ENCODE results near the gene CRISP2.
"Not testable (repeated sequence)": the region's sequence is repeated elsewhere in the genome, so short reads cannot be mapped to it uniquely, and the experiment has no call there.

Gene CRISP2

GRCh38 chr6:49713346-49713745 is at the start of gene CRISP2:
TSS of gene CRISP2 (minus strand) at chr6:49713543. CDS start at chr6:49709196, 4,347 bp downstream.
- DNase-seq (ENCODE audit: low read depth): no peak

- DNase-seq (ENCODE audit: low read depth): no peak
Observed at GRCh38 chr6:49744259-49744658, 30.9 kb upstream of the CRISP2 start, which contains the start of gene CRISP3. TSS of gene CRISP3 (minus strand) at chr6:49744388. CDS start at chr6:49744367, 21 bp downstream.

- DNase-seq (ENCODE audit: low read depth): no peak
Observed at GRCh38 chr6:49743429-49743828, 30.1 kb upstream of the CRISP2 start.

GRCh38 chr6:49739423-49739822 is 26.1 kb upstream of the CRISP2 start:
- DNase-seq (ENCODE audit: low read depth): no peak

- DNase-seq (ENCODE audit: low read depth): no peak
Observed at GRCh38 chr6:49736017-49736508, 22.7 kb upstream of the CRISP2 start.

GRCh38 chr6:49733680-49734079 is 20.3 kb upstream of the CRISP2 start:
- no peak for DNase-seq (ENCODE audit: low read depth)

- no peak for DNase-seq (ENCODE audit: low read depth)
Observed at GRCh38 chr6:49732781-49733180, 19.4 kb upstream of the CRISP2 start.

GRCh38 chr6:49730251-49730650 is 16.9 kb upstream of the CRISP2 start:
- no peak for DNase-seq (ENCODE audit: low read depth)

- not testable (repeated sequence) for DNase-seq (ENCODE audit: low read depth)
Observed at GRCh38 chr6:49723917-49724316, 10.6 kb upstream of the CRISP2 start.

GRCh38 chr6:49721297-49721696 is 8.0 kb upstream of the CRISP2 start:
- no peak for DNase-seq (ENCODE audit: low read depth)

- no peak for DNase-seq (ENCODE audit: low read depth)
Observed at GRCh38 chr6:49720372-49720771, 7.0 kb upstream of the CRISP2 start.

GRCh38 chr6:49698478-49698877 is 14.9 kb downstream of the CRISP2 start:
- DNase-seq (ENCODE audit: low read depth): no peak

GRCh38 chr6:49693512-49693911 is 19.8 kb downstream of the CRISP2 start:
- DNase-seq (ENCODE audit: low read depth): no peak

GRCh38 chr6:49692534-49692933 is 20.8 kb downstream of the CRISP2 start:
- no peak for DNase-seq (ENCODE audit: low read depth)

- no peak for DNase-seq (ENCODE audit: low read depth)
Observed at GRCh38 chr6:49676671-49677281, 36.6 kb downstream of the CRISP2 start.

GRCh38 chr6:49675816-49676215 is 37.5 kb downstream of the CRISP2 start:
- no peak for DNase-seq (ENCODE audit: low read depth)

GRCh38 chr6:49668083-49668511 is 45.2 kb downstream of the CRISP2 start:
- DNase-seq (ENCODE audit: low read depth): no peak

GRCh38 chr6:49666930-49667757 is 46.2 kb downstream of the CRISP2 start:
- no peak for DNase-seq (ENCODE audit: low read depth)

- no peak for DNase-seq (ENCODE audit: low read depth)
Observed at GRCh38 chr6:49666480-49666879, 46.9 kb downstream of the CRISP2 start.

GRCh38 chr6:49664817-49665216 is 48.5 kb downstream of the CRISP2 start:
- DNase-seq (ENCODE audit: low read depth): no peak

- DNase-seq (ENCODE audit: low read depth): not testable (repeated sequence)
Observed at GRCh38 chr6:49664054-49664453, 49.3 kb downstream of the CRISP2 start.

GRCh38 chr6:49662892-49663261 is 50.5 kb downstream of the CRISP2 start:
- DNase-seq (ENCODE audit: low read depth): no peak

GRCh38 chr6:49662231-49662891 is 51.0 kb downstream of the CRISP2 start:
- DNase-seq (ENCODE audit: low read depth): no peak
